ENCODE measurements around the gene TBC1D7.

The TBC1D7 gene

GRCh38 chr6:13328076-13328874 lies at the start of gene TBC1D7:
TSS of gene TBC1D7 (minus strand) at chr6:13328537. CDS start at chr6:13326898, 1,639 bp downstream.
- Histone ChIP-seq H3K36me3 (ENCODE audit: control insufficient read depth, insufficient read depth, low read length) (no peaks in the 10 kb centered on the region), H3K4me3 (ENCODE audit: low read length) (peak within 1 kb of the TSS; percentile 97), H3K4me1 (ENCODE audit: control insufficient read depth, insufficient read depth, low read length) (peaks cover 5% of the 10 kb centered on the region), H3K27ac (ENCODE audit: low read depth, low read length) (peak within 1 kb of the TSS; percentile 86), H3K9ac (ENCODE audit: low read length) (peak within 1 kb of the TSS; percentile 96), H3K27me3 (ENCODE audit: control insufficient read depth, insufficient read depth, low read length) (no peaks in the 10 kb centered on the region)

GRCh38 chr6:13377054-13377758 lies 48.9 kb upstream of the TBC1D7 start:
- H3K9ac ChIP-seq (ENCODE audit: low read length): no peak overlapping the region
- H3K27ac ChIP-seq (ENCODE audit: low read depth, low read length): no peak overlapping the region
- no peaks in the 10 kb centered on the region for H3K4me1 ChIP-seq (ENCODE audit: control insufficient read depth, insufficient read depth, low read length)
- no peak overlapping the region for H3K4me3 ChIP-seq (ENCODE audit: low read length)
- H3K36me3 ChIP-seq (ENCODE audit: control insufficient read depth, insufficient read depth, low read length): no peaks in the 10 kb centered on the region
- no peaks in the 10 kb centered on the region for H3K27me3 ChIP-seq (ENCODE audit: control insufficient read depth, insufficient read depth, low read length)

DNA sequence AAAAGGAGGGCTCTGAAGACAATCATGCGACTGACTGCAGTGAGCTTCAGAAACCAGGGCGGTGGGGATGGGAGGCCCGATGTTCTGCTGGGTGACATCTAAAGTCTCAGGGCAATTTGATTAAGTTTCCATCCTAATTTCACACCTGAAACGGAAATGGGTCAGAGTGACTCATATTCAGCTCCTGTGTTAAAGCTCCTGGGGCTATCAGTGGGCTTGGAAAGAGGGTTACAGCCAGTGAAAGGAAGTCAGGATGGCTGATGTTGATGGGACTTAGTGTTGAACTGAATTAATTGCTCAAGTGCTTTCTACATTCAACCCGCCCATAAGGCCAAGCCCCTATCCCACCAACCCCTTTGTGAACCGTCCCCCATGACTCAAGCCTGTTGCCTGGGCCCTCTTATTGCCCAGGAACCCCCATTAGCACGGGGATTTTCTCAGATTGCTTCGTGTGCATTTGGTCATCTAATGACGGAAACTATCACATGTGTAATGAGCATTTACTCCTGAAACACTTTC lies 47.1 kb upstream of the TBC1D7 start:
- Histone ChIP-seq H3K27ac (ENCODE audit: low read depth, low read length) (no peak overlapping the region), H3K36me3 (ENCODE audit: control insufficient read depth, insufficient read depth, low read length) (no peaks in the 10 kb centered on the region), H3K9ac (ENCODE audit: low read length) (no peak overlapping the region)

DNA sequence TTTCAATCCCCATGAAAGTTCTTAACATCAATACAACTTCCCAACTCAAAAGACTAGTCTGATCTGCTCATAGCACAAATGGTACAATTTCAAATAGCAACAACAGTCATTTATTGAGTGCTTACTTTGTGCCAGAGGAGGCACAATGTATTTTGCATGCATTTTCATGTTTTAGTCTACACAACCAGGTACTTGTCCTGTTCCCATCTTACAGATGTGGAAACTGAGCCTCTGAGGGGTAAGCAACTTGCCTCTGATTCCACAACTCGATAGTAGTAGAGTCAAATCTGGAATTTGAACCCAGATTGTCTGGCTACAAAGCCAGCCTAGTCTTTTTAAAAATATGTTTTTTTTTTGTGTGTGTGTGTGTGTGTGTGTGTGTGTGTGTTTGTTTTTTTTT lies 45.6 kb upstream of the TBC1D7 start:
- no peaks in the 10 kb centered on the region for H3K27me3 ChIP-seq (ENCODE audit: control insufficient read depth, insufficient read depth, low read length)
- no peak overlapping the region for H3K9ac ChIP-seq (ENCODE audit: low read length)
- no peak overlapping the region for H3K4me3 ChIP-seq (ENCODE audit: low read length)
- no peaks in the 10 kb centered on the region for H3K36me3 ChIP-seq (ENCODE audit: control insufficient read depth, insufficient read depth, low read length)
- H3K4me1 ChIP-seq (ENCODE audit: control insufficient read depth, insufficient read depth, low read length): no peaks in the 10 kb centered on the region
- H3K27ac ChIP-seq (ENCODE audit: low read depth, low read length): no peak overlapping the region

More for the DNA sequence above, 47.1 kb upstream of the TBC1D7 start:
- H3K4me1 ChIP-seq (ENCODE audit: control insufficient read depth, insufficient read depth, low read length): no peaks in the 10 kb centered on the region
- H3K27me3 ChIP-seq (ENCODE audit: control insufficient read depth, insufficient read depth, low read length): no peaks in the 10 kb centered on the region
- H3K4me3 ChIP-seq (ENCODE audit: low read length): no peak overlapping the region

GRCh38 chr6:13373488-13373886 lies 45.1 kb upstream of the TBC1D7 start:
- no peaks in the 10 kb centered on the region for H3K27me3 ChIP-seq (ENCODE audit: control insufficient read depth, insufficient read depth, low read length)
- H3K4me1 ChIP-seq (ENCODE audit: control insufficient read depth, insufficient read depth, low read length): no peaks in the 10 kb centered on the region
- H3K36me3 ChIP-seq (ENCODE audit: control insufficient read depth, insufficient read depth, low read length): no peaks in the 10 kb centered on the region
- H3K27ac ChIP-seq (ENCODE audit: low read depth, low read length): no peak overlapping the region
- no peak overlapping the region for H3K4me3 ChIP-seq (ENCODE audit: low read length)
- no peak overlapping the region for H3K9ac ChIP-seq (ENCODE audit: low read length)

DNA sequence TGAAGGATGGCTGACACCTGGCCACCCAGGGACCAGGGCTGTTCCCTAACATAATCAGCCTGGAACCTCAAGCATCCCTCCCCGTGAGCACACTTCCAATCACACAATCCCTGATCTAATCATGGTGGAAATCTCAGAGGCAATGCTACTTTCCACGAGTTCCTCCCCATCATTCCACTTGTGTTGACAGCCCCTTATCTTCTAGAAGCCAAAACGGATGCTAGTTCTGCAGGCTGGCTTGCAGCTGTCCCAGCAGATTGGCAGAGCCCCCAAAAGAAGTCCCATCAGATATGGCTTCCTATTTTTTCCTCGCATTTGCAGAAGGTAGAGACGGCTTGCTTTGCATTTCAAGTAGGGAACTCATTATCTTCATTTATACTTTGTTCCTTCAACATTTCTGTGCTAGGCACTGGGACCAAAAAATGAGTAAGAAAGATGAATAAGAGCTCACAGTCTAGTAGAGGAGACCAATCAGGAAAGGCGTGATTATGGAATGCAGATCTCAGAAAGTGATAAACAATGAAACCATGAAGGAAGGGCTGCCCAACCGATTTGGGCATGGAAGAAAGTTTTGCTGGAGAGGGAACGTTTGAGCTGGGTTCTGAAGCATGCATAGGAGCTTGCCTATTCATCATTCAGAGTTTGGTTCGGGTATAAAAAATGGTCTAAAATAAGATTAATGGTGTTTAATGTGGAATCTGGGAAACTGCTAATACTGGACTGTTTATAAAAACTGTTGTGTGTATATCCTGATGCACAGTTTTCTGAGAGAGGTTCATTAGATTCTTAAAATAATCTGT lies 44.6 kb upstream of the TBC1D7 start:
- no peaks in the 10 kb centered on the region for H3K36me3 ChIP-seq (ENCODE audit: control insufficient read depth, insufficient read depth, low read length)
- H3K9ac ChIP-seq (ENCODE audit: low read length): no peak overlapping the region
- no peak overlapping the region for H3K4me3 ChIP-seq (ENCODE audit: low read length)
- no peaks in the 10 kb centered on the region for H3K4me1 ChIP-seq (ENCODE audit: control insufficient read depth, insufficient read depth, low read length)
- H3K27me3 ChIP-seq (ENCODE audit: control insufficient read depth, insufficient read depth, low read length): no peaks in the 10 kb centered on the region
- no peak overlapping the region for H3K27ac ChIP-seq (ENCODE audit: low read depth, low read length)

- H3K36me3 ChIP-seq (ENCODE audit: control insufficient read depth, insufficient read depth, low read length): no peaks in the 10 kb centered on the region
- H3K9ac ChIP-seq (ENCODE audit: low read length): no peak overlapping the region
- H3K4me1 ChIP-seq (ENCODE audit: control insufficient read depth, insufficient read depth, low read length): no peaks in the 10 kb centered on the region
- no peaks in the 10 kb centered on the region for H3K27me3 ChIP-seq (ENCODE audit: control insufficient read depth, insufficient read depth, low read length)
- H3K4me3 ChIP-seq (ENCODE audit: low read length): no peak overlapping the region
- H3K27ac ChIP-seq (ENCODE audit: low read depth, low read length): no peak overlapping the region
These were observed 43.7 kb upstream of the TBC1D7 start for GRCh38 chr6:13372076-13372475.

- H3K4me1 ChIP-seq (ENCODE audit: control insufficient read depth, insufficient read depth, low read length): no peaks in the 10 kb centered on the region
These were observed 43.2 kb upstream of the TBC1D7 start for GRCh38 chr6:13371421-13372072.

DNA sequence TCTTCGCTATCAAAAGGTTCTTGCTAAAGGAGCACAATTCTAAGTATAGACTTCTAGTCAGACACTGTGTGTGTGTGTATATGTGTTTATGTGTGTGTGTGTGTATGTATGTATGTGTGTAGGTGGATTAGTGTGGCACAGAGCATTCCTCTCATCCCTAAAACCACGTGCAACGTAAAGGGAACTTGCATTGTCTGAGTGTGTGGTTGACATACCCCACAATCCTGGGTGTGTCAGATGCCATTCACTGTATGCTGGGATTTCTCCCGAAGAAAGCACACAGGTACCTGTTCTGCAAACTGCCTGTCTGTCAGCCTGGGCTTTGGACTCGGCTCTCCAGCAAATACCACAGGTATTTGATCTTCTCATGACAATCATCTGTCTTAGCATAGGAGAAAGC lies 42.3 kb upstream of the TBC1D7 start:
- H3K4me1 ChIP-seq (ENCODE audit: control insufficient read depth, insufficient read depth, low read length): no peaks in the 10 kb centered on the region
- no peaks in the 10 kb centered on the region for H3K27me3 ChIP-seq (ENCODE audit: control insufficient read depth, insufficient read depth, low read length)
- no peak overlapping the region for H3K27ac ChIP-seq (ENCODE audit: low read depth, low read length)

More at GRCh38 chr6:13371421-13372072, 43.2 kb upstream of the TBC1D7 start:
- Histone ChIP-seq H3K4me3 (ENCODE audit: low read length) (no peak overlapping the region), H3K27me3 (ENCODE audit: control insufficient read depth, insufficient read depth, low read length) (no peaks in the 10 kb centered on the region), H3K9ac (ENCODE audit: low read length) (no peak overlapping the region), H3K27ac (ENCODE audit: low read depth, low read length) (no peak overlapping the region), H3K36me3 (ENCODE audit: control insufficient read depth, insufficient read depth, low read length) (no peaks in the 10 kb centered on the region)

DNA sequence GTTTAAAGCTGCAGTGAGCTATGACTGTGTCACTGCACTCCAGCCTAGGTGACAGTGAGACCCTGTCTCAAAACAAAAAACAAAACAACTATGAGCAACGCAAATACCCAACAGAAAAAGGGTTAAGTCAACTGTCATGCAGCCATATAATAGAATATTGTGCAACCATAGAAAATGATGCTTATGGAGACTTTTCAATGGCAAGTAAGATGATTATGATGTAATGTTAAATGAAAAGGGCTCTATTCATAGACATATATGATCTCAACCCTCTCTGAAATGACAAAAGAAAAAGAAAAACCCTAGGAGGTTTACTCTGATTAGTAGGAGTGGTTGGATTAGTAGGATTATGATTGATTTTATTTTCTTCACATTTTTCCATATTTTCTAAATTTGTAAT lies 41.3 kb upstream of the TBC1D7 start:
- Histone ChIP-seq H3K4me3 (ENCODE audit: low read length) (no peak overlapping the region), H3K4me1 (ENCODE audit: control insufficient read depth, insufficient read depth, low read length) (no peaks in the 10 kb centered on the region), H3K9ac (ENCODE audit: low read length) (no peak overlapping the region), H3K36me3 (ENCODE audit: control insufficient read depth, insufficient read depth, low read length) (no peaks in the 10 kb centered on the region), H3K27ac (ENCODE audit: low read depth, low read length) (no peak overlapping the region), H3K27me3 (ENCODE audit: control insufficient read depth, insufficient read depth, low read length) (no peaks in the 10 kb centered on the region)

More for the DNA sequence above, 42.3 kb upstream of the TBC1D7 start:
- H3K36me3 ChIP-seq (ENCODE audit: control insufficient read depth, insufficient read depth, low read length): no peaks in the 10 kb centered on the region
- H3K9ac ChIP-seq (ENCODE audit: low read length): no peak overlapping the region
- H3K4me3 ChIP-seq (ENCODE audit: low read length): no peak overlapping the region

- Histone ChIP-seq H3K9ac (ENCODE audit: low read length) (no peak overlapping the region), H3K4me1 (ENCODE audit: control insufficient read depth, insufficient read depth, low read length) (no peaks in the 10 kb centered on the region), H3K4me3 (ENCODE audit: low read length) (no peak overlapping the region), H3K27me3 (ENCODE audit: control insufficient read depth, insufficient read depth, low read length) (no peaks in the 10 kb centered on the region), H3K36me3 (ENCODE audit: control insufficient read depth, insufficient read depth, low read length) (peaks cover under 1% of the 10 kb centered on the region), H3K27ac (ENCODE audit: low read depth, low read length) (no peak overlapping the region)
These were observed 40.4 kb upstream of the TBC1D7 start for GRCh38 chr6:13368731-13369115.
